Progenitor cell of endocrine pancreas (in vitro differentiated cells): Measurements from ENCODE around the gene OR10H5. TPM values are rescaled to one million over a fixed set of nuclear protein-coding genes. Genes with fewer than 3 reads are reported as not detected.
"Not testable (repeated sequence)": the region's sequence is repeated elsewhere in the genome, so short reads cannot be mapped to it uniquely, and the experiment has no call there.

Source experiments
- DNase-seq: peaks from one replicate; pipeline ENCODE4 v3.0.0; 2021; ENCODE audit warnings: low spot score; ENCODE audit not compliant: unreplicated experiment
- H3K27ac Mint-ChIP-seq: 2 replicates; pipeline ENCODE4 v1.8.0; 2021; ENCODE audit warnings: mild to moderate bottlenecking, moderate library complexity, mixed read lengths
- H3K27me3 Mint-ChIP-seq: 2 replicates; pipeline ENCODE4 v1.8.0; 2021; ENCODE audit warnings: mixed read lengths
- H3K36me3 Mint-ChIP-seq: 2 replicates; pipeline ENCODE4 v1.8.0; 2022; ENCODE audit warnings: mixed read lengths; ENCODE audit not compliant: insufficient read depth
- H3K4me1 Mint-ChIP-seq: 2 replicates; pipeline ENCODE4 v1.8.0; 2021; ENCODE audit warnings: low read depth, mixed read lengths
- H3K4me3 Mint-ChIP-seq: 2 replicates; pipeline ENCODE4 v1.8.0; 2021; ENCODE audit warnings: low read depth, mild to moderate bottlenecking, moderate library complexity, mixed read lengths
- H3K9me3 Mint-ChIP-seq: 2 replicates; pipeline ENCODE4 v1.8.0; 2021; ENCODE audit warnings: low read depth, mixed read lengths
- CTCF ChIP-seq: fragments of 200-600 bp; sonication (generic); IDR thresholded peaks from one replicate; pipeline ENCODE4 v1.5.0; 2021; ENCODE audit warnings: antibody characterized with exemption, mild to moderate bottlenecking; ENCODE audit not compliant: unreplicated experiment
- total RNA-seq: library from RNA; stranded (reverse); gene quantifications from 2 replicates; pipeline ENCODE4 v1.2.1, GENCODE V29; 2021

Gene OR10H5
- total RNA-seq, 1 donor from 2014 or later, result not detected

GRCh38 chr19:15837221-15837731, 49.8 kb downstream of the OR10H5 start:
- no peak overlapping the region for H3K4me3 Mint-ChIP-seq
- no peak for TF ChIP-seq CTCF
- DNase-seq, result no peak

GRCh38 chr19:15838351-15838750, 50.9 kb downstream of the OR10H5 start:
- H3K4me3 Mint-ChIP-seq, result no peak overlapping the region
- H3K27me3 Mint-ChIP-seq, result no peaks in the 10 kb centered on the region
- no peak overlapping the region for H3K27ac Mint-ChIP-seq
- no peaks in the 10 kb centered on the region for H3K4me1 Mint-ChIP-seq
- peaks cover 34% of the 10 kb centered on the region for H3K9me3 Mint-ChIP-seq
- peaks cover 3% of the 10 kb centered on the region for H3K36me3 Mint-ChIP-seq
- DNase-seq, result no peak
- TF ChIP-seq CTCF, result no peak

More at GRCh38 chr19:15837221-15837731, 49.8 kb downstream of the OR10H5 start:
- peaks cover 1% of the 10 kb centered on the region for H3K36me3 Mint-ChIP-seq
- H3K27ac Mint-ChIP-seq, result no peak overlapping the region
- no peaks in the 10 kb centered on the region for H3K27me3 Mint-ChIP-seq
- peaks cover 28% of the 10 kb centered on the region for H3K9me3 Mint-ChIP-seq
- no peaks in the 10 kb centered on the region for H3K4me1 Mint-ChIP-seq

- not testable (repeated sequence) for DNase-seq, H3K27me3 Mint-ChIP-seq, H3K36me3 Mint-ChIP-seq, H3K4me1 Mint-ChIP-seq, H3K4me3 Mint-ChIP-seq, H3K27ac Mint-ChIP-seq
- H3K9me3 Mint-ChIP-seq, result peaks cover 43% of the 10 kb centered on the region
These were observed 52.4 kb downstream of the OR10H5 start for GRCh38 chr19:15839888-15840287.

GRCh38 chr19:15840833-15841232, 53.4 kb downstream of the OR10H5 start:
- peaks cover 42% of the 10 kb centered on the region for H3K9me3 Mint-ChIP-seq
- no peak for TF ChIP-seq CTCF

GRCh38 chr19:15841875-15842569, 54.6 kb downstream of the OR10H5 start:
- no peaks in the 10 kb centered on the region for H3K4me1 Mint-ChIP-seq
- H3K27me3 Mint-ChIP-seq, result no peaks in the 10 kb centered on the region
- no peak overlapping the region for H3K27ac Mint-ChIP-seq
- no peak for TF ChIP-seq CTCF
- peaks cover 45% of the 10 kb centered on the region for H3K9me3 Mint-ChIP-seq
- H3K4me3 Mint-ChIP-seq, result no peak overlapping the region
- H3K36me3 Mint-ChIP-seq, result peaks cover 10% of the 10 kb centered on the region
- DNase-seq, result no peak

More at GRCh38 chr19:15840833-15841232, 53.4 kb downstream of the OR10H5 start:
- no peaks in the 10 kb centered on the region for H3K27me3 Mint-ChIP-seq
- DNase-seq, result no peak
- H3K4me1 Mint-ChIP-seq, result no peaks in the 10 kb centered on the region
- peaks cover 8% of the 10 kb centered on the region for H3K36me3 Mint-ChIP-seq
- no peak overlapping the region for H3K4me3 Mint-ChIP-seq
- H3K27ac Mint-ChIP-seq, result no peak overlapping the region
